Measurements from ENCODE around the gene MAGEC3.
"Not testable (repeated sequence)": the region's sequence is repeated elsewhere in the genome, so short reads cannot be mapped to it uniquely, and the experiment has no call there.

Gene MAGEC3

GRCh38 chrX:141838016-141838415 is at the start of gene MAGEC3:
Gene MAGEC3, plus strand, starts transcription at chrX:141838316. Its CDS starts 0 bp downstream, at chrX:141838316.
- in situ Hi-C loops (cut with MboI; ENCODE audit: low pct_unique_long_range_greater_than_20kb, low sequenced_read_pairs) = no loop called here
- peak; percentile 1 for DNase-seq

GRCh38 chrX:141791856-141792255 is 46.3 kb upstream of the MAGEC3 start:
- in situ Hi-C loops (cut with MboI; ENCODE audit: low pct_unique_long_range_greater_than_20kb, low sequenced_read_pairs) = no loop called here
- no peak for DNase-seq

- DNase-seq = no peak
- in situ Hi-C loops (cut with MboI; ENCODE audit: low pct_unique_long_range_greater_than_20kb, low sequenced_read_pairs) = no loop called here
Measured at GRCh38 chrX:141811438-141811837, 26.7 kb upstream of the MAGEC3 start.

GRCh38 chrX:141814213-141814857 is 23.8 kb upstream of the MAGEC3 start:
- in situ Hi-C loops (cut with MboI; ENCODE audit: low pct_unique_long_range_greater_than_20kb, low sequenced_read_pairs) = no loop called here
- no peak for DNase-seq

- in situ Hi-C loops (cut with MboI; ENCODE audit: low pct_unique_long_range_greater_than_20kb, low sequenced_read_pairs) = no loop called here
- DNase-seq = no peak
Measured at GRCh38 chrX:141815904-141816303, 22.2 kb upstream of the MAGEC3 start.

GRCh38 chrX:141832247-141832646 is 5.9 kb upstream of the MAGEC3 start:
- no peak for DNase-seq
- in situ Hi-C loops (cut with MboI; ENCODE audit: low pct_unique_long_range_greater_than_20kb, low sequenced_read_pairs) = no loop called here

GRCh38 chrX:141839856-141840255 is 1.7 kb downstream of the MAGEC3 start:
- no peak for DNase-seq
- in situ Hi-C loops (cut with MboI; ENCODE audit: low pct_unique_long_range_greater_than_20kb, low sequenced_read_pairs) = no loop called here

GRCh38 chrX:141857479-141857878 is 19.4 kb downstream of the MAGEC3 start:
- no peak for DNase-seq
- in situ Hi-C loops (cut with MboI; ENCODE audit: low pct_unique_long_range_greater_than_20kb, low sequenced_read_pairs) = no loop called here

- in situ Hi-C loops (cut with MboI; ENCODE audit: low pct_unique_long_range_greater_than_20kb, low sequenced_read_pairs) = no loop called here
- no peak for DNase-seq
Measured at GRCh38 chrX:141879616-141880015, 41.5 kb downstream of the MAGEC3 start.

- in situ Hi-C loops (cut with MboI; ENCODE audit: low pct_unique_long_range_greater_than_20kb, low sequenced_read_pairs); DNase-seq: not testable (repeated sequence)
Measured at GRCh38 chrX:141888811-141889210, 50.7 kb downstream of the MAGEC3 start.

GRCh38 chrX:141894733-141895132 is 56.6 kb downstream of the MAGEC3 start:
- in situ Hi-C loops (cut with MboI; ENCODE audit: low pct_unique_long_range_greater_than_20kb, low sequenced_read_pairs) = no loop called here
- no peak for DNase-seq

GRCh38 chrX:141897690-141898089 is 59.6 kb downstream of the MAGEC3 start:
- no peak for DNase-seq
- in situ Hi-C loops (cut with MboI; ENCODE audit: low pct_unique_long_range_greater_than_20kb, low sequenced_read_pairs) = no loop called here

- in situ Hi-C loops (cut with MboI; ENCODE audit: low pct_unique_long_range_greater_than_20kb, low sequenced_read_pairs) = no loop called here
- DNase-seq = no peak
Measured at GRCh38 chrX:141902366-141902765, 64.2 kb downstream of the MAGEC3 start.

GRCh38 chrX:141903400-141904155 is 65.5 kb downstream of the MAGEC3 start, which contains the start of gene MAGEC1:
Gene MAGEC1, plus strand, starts transcription at chrX:141903894. Its CDS starts 1,179 bp downstream, at chrX:141905073.
- DNase-seq = no peak
- in situ Hi-C loops (cut with MboI; ENCODE audit: low pct_unique_long_range_greater_than_20kb, low sequenced_read_pairs) = no loop called here

- in situ Hi-C loops (cut with MboI; ENCODE audit: low pct_unique_long_range_greater_than_20kb, low sequenced_read_pairs) = no loop called here
Measured at GRCh38 chrX:141904262-141904661, 66.1 kb downstream of the MAGEC3 start.

GRCh38 chrX:141917801-141918200 is 79.7 kb downstream of the MAGEC3 start:
- no peak for DNase-seq
- in situ Hi-C loops (cut with MboI; ENCODE audit: low pct_unique_long_range_greater_than_20kb, low sequenced_read_pairs) = no loop called here

More at GRCh38 chrX:141904262-141904661, 66.1 kb downstream of the MAGEC3 start:
- no peak for DNase-seq

GRCh38 chrX:141924293-141924692 is 86.2 kb downstream of the MAGEC3 start:
- DNase-seq = no peak
- in situ Hi-C loops (cut with MboI; ENCODE audit: low pct_unique_long_range_greater_than_20kb, low sequenced_read_pairs) = no loop called here

- no peak for DNase-seq
Measured at GRCh38 chrX:141928432-141928831, 90.3 kb downstream of the MAGEC3 start.

GRCh38 chrX:141934059-141934641 is 96.0 kb downstream of the MAGEC3 start:
- no peak for DNase-seq
- in situ Hi-C loops (cut with MboI; ENCODE audit: low pct_unique_long_range_greater_than_20kb, low sequenced_read_pairs) = no loop called here

More at GRCh38 chrX:141928432-141928831, 90.3 kb downstream of the MAGEC3 start:
- in situ Hi-C loops (cut with MboI; ENCODE audit: low pct_unique_long_range_greater_than_20kb, low sequenced_read_pairs) = no loop called here

- DNase-seq = no peak
- in situ Hi-C loops (cut with MboI; ENCODE audit: low pct_unique_long_range_greater_than_20kb, low sequenced_read_pairs) = no loop called here
Measured at GRCh38 chrX:141935645-141936044, 97.5 kb downstream of the MAGEC3 start.

Data from KBM-7 (cell line).